T-helper 2 cell treated with Interferon-gamma antibody and Interleukin-4, amounts not matched to agents 5 μg/mL and 100 μg/mL, for 36 hours (primary cell): ENCODE measurements around the gene CPLX3.

Source experiments
- DNase-seq: peaks from one replicate; pipeline ENCODE4 v3.0.0; 2021; ENCODE audit warnings: low spot score
- H3K27ac Mint-ChIP-seq: one replicate; pipeline ENCODE4 v1.8.0; 2021; ENCODE audit warnings: mild to moderate bottlenecking, mixed read lengths
- H3K27me3 Mint-ChIP-seq: one replicate; pipeline ENCODE4 v1.8.0; 2021; ENCODE audit warnings: low read depth, mixed read lengths
- H3K36me3 Mint-ChIP-seq: one replicate; pipeline ENCODE4 v1.8.0; 2021; ENCODE audit warnings: low read depth, mixed read lengths
- H3K4me1 Mint-ChIP-seq: one replicate; pipeline ENCODE4 v1.8.0; 2021; ENCODE audit warnings: low read depth, mixed read lengths
- H3K4me3 Mint-ChIP-seq: one replicate; pipeline ENCODE4 v1.8.0; 2022; ENCODE audit warnings: mild to moderate bottlenecking, moderate library complexity, mixed read lengths
- H3K9me3 Mint-ChIP-seq: one replicate; pipeline ENCODE4 v1.8.0; 2021; ENCODE audit warnings: mixed read lengths

Gene CPLX3, protein sequence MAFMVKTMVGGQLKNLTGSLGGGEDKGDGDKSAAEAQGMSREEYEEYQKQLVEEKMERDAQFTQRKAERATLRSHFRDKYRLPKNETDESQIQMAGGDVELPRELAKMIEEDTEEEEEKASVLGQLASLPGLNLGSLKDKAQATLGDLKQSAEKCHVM

GRCh38 chr15:74826364-74826819 lies at the start of gene CPLX3:
Gene CPLX3 (plus strand): TSS chr15:74826627. CDS start chr15:74826704, 77 bp downstream.
- Mint-ChIP-seq H3K4me3 (no peak within 1 kb of the TSS), H3K9me3 (no peaks in the 10 kb centered on the region), H3K27ac (no peak within 1 kb of the TSS), H3K36me3 (no peaks in the 10 kb centered on the region), H3K4me1 (peaks cover 4% of the 10 kb centered on the region), H3K27me3 (peaks cover 20% of the 10 kb centered on the region)
- DNase-seq: peak; percentile 34

GRCh38 chr15:74776821-74777768 lies 49.3 kb upstream of the CPLX3 start:
- Mint-ChIP-seq H3K4me1 (peaks cover 75% of the 10 kb centered on the region), H3K9me3 (no peaks in the 10 kb centered on the region), H3K27ac (peak overlapping the region; percentile 94), H3K27me3 (no peaks in the 10 kb centered on the region), H3K4me3 (peak overlapping the region; percentile 83), H3K36me3 (peaks cover 11% of the 10 kb centered on the region)
- DNase-seq: peak; percentile 62

DNA sequence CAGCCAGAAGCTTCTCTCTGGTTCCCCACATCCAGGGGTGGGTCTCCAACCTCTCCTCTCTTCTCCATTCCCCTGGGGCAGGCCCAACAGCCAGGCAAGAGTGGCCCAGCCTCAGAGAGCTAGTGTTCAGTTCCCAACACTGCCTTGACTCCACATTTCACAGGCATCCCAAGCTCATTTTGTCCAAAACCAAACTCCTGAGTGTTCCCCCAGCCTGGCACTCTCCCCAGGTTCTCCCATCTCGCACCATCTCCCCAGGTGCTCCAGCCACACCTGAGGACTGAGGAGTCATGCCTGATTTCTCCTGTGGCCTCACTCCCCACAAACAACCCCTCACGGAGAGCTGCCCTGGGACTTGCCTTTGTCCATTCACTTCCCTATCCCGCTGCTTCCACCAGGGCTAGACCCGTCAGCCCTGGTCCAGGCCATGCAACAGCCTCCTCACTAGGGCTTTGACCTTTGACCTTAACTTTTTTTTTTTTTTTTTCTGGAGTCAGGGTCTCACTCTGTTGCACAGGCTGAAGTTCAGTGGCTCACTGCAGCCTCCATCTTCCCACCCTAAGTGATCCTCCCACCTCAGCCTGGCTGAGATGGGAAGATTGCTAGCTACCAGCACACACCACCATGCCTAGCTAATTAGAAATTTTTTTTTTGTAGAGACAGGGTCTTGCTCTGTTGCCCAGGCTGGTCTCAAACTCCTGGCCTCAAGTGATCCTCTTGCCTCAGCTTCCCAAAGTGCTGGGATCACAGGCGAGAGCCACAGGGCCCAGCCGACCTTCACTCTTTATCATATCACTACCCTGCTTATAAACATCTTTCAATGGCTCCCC lies 48.4 kb upstream of the CPLX3 start:
- Mint-ChIP-seq H3K4me1 (peaks cover 71% of the 10 kb centered on the region), H3K4me3 (peak overlapping the region; percentile 83), H3K9me3 (no peaks in the 10 kb centered on the region), H3K27ac (peak overlapping the region; percentile 94), H3K27me3 (no peaks in the 10 kb centered on the region), H3K36me3 (peaks cover 14% of the 10 kb centered on the region)
- DNase-seq: no peak

GRCh38 chr15:74778599-74778970 lies 47.8 kb upstream of the CPLX3 start:
- Mint-ChIP-seq H3K9me3 (no peaks in the 10 kb centered on the region), H3K4me1 (peaks cover 67% of the 10 kb centered on the region), H3K27ac (peak overlapping the region; percentile 94), H3K27me3 (no peaks in the 10 kb centered on the region), H3K36me3 (peaks cover 20% of the 10 kb centered on the region), H3K4me3 (peak overlapping the region; percentile 83)
- no peak for DNase-seq

- peaks cover 26% of the 10 kb centered on the region for H3K36me3 Mint-ChIP-seq
- peak overlapping the region; percentile 99 for H3K4me3 Mint-ChIP-seq
- no peaks in the 10 kb centered on the region for H3K27me3 Mint-ChIP-seq
- DNase-seq: no peak
- H3K4me1 Mint-ChIP-seq: peaks cover 63% of the 10 kb centered on the region
- H3K27ac Mint-ChIP-seq: peak overlapping the region; percentile 98
- H3K9me3 Mint-ChIP-seq: no peaks in the 10 kb centered on the region
These were observed 47.2 kb upstream of the CPLX3 start for GRCh38 chr15:74779162-74779648.

DNA sequence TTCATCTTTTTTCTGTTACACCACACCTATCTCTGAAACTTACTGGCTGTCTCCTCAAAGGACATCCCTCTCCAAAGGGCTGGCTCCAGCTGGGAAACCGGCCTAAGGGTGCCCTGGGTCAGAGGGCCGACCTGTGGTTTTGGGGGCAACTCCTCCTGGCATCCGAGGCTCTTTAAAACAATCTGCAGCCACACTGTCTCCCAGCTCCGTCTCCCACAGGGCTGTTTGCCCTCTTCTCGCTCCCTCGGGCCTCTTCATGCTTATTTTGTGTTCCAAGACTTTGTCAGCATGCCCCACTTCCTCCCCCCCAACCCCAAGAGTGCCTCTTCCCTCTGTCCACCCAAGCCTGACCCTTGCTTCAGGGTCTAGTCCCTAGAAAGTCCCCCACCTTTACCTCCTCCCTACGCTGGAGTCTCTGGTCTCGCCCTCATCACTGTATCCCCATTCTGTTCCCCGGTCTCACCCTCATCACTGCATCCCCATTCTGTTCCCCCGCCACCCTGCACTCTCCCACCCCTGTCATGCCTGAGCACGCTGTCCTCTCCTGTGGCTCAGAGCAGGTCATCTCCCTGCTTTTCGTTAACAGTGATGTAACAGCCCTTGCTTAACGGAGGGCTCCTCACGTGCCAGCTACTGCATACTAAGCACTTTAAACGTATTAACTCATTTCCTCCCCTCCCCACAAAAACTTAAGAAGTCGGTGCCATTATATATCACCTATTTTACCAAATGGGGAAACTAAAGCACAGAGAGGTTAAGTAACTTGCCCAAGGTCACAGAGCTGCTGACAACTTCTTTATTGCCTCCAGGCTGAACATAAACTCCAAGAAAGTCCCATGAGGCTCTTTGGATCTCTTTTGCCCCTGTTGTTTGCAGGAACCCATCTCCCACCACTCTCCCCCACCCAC lies 45.6 kb upstream of the CPLX3 start:
- Mint-ChIP-seq H3K9me3 (no peaks in the 10 kb centered on the region), H3K27me3 (no peaks in the 10 kb centered on the region), H3K4me1 (peaks cover 63% of the 10 kb centered on the region), H3K36me3 (peaks cover 39% of the 10 kb centered on the region), H3K27ac (peak overlapping the region; percentile 98), H3K4me3 (peak overlapping the region; percentile 99)
- peak; percentile 42 for DNase-seq

DNA sequence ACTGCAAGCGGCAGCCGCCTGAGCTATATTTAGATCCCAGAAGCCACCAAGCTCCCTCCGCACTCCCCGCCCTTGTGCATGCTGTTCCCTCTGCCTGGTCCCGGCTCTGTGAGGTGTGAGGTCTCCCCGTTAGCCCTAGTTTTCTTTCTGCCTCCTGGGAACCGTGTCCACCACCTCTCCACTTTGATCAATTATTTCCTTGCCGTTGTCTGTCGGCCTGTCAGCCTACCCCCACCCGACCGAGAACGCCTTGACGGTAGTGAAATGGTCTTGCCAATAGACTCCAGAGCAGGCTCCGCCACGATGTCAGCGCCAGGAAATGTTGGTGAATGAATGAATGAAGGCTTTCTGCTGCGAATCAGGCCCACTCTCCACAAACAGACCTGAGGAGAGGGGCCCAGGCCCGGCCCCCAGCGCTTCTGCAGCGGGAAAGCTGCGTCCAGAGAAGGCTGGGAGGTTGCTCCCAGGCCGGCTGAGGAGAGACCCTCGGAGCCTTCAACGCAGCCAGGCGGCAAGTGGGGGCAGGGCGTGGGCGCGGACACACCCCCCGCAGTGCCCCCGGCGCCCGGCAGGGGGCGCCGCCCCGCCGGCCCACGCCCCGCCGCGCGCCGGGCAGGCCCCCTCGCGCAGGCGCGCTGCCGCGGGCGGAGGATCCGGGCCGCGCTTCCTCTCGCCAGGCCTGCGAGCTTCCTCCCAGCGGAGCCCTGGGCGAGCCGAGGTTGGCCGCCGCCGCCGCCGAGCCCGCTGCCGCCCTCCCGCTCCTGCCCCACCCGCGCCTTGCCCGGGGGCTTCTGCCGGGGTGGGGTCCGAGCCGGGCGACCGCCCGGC lies 44.8 kb upstream of the CPLX3 start, which contains the start of gene CSK:
CSK (plus strand) TSS at position 650 of the 828 bp plus-strand sequence. CDS start 16,218 bp downstream, outside the sequence.
- peak; percentile 84 for DNase-seq
- peak within 1 kb of the TSS; percentile 98 for H3K27ac Mint-ChIP-seq
- H3K36me3 Mint-ChIP-seq: peaks cover 45% of the 10 kb centered on the region
- no peaks in the 10 kb centered on the region for H3K27me3 Mint-ChIP-seq
- peak within 1 kb of the TSS; percentile 99 for H3K4me3 Mint-ChIP-seq
- peaks cover 62% of the 10 kb centered on the region for H3K4me1 Mint-ChIP-seq
- H3K9me3 Mint-ChIP-seq: no peaks in the 10 kb centered on the region

GRCh38 chr15:74782259-74783071 lies 44.0 kb upstream of the CPLX3 start:
- Mint-ChIP-seq H3K4me1 (peaks cover 60% of the 10 kb centered on the region), H3K27ac (peak overlapping the region; percentile 90), H3K36me3 (peaks cover 47% of the 10 kb centered on the region), H3K27me3 (no peaks in the 10 kb centered on the region), H3K4me3 (peak overlapping the region; percentile 88), H3K9me3 (no peaks in the 10 kb centered on the region)
- DNase-seq: peak; percentile 37

DNA sequence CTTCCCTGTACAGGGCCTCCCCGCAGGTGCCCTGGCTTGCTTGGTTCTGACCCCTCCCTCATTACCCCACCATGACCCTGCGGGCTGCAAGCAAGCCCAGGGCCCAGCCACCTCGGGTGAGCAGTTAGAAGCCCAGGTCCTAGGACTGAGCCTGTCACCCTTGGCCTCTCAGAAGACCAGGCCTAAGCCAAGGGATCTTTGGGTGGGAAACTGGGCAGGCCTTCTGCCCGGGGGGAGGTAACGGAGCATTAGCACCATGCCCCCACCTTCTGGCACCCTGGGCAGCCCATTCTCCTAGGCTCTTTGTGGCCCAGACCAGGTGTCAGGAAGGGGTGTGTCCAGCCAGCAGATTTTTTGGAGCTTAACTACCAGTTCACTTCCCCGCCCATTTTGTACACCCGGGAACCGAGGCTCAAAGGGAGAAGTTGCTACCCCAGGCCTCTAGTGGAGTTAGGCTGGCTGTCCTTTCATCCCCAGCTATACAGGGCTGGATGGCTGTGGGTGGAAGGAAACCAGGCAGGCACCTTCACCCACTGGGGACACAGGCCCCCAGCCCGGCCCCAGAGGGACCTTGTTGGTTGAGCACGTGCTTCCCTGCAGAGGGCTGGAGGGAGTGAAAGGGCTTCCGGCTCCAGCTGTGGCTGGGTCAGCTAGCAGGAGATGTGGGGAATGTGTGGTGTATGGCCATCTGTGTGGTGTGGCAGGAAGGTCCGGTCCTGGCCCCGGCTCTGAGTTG lies 43.2 kb upstream of the CPLX3 start:
- Mint-ChIP-seq H3K36me3 (peaks cover 50% of the 10 kb centered on the region), H3K4me1 (peaks cover 58% of the 10 kb centered on the region), H3K27ac (peak overlapping the region; percentile 90), H3K9me3 (no peaks in the 10 kb centered on the region), H3K4me3 (peak overlapping the region; percentile 88), H3K27me3 (no peaks in the 10 kb centered on the region)
- peak; percentile 38 for DNase-seq

- peaks cover 58% of the 10 kb centered on the region for H3K4me1 Mint-ChIP-seq
- H3K9me3 Mint-ChIP-seq: no peaks in the 10 kb centered on the region
- peak overlapping the region; percentile 90 for H3K27ac Mint-ChIP-seq
- H3K27me3 Mint-ChIP-seq: no peaks in the 10 kb centered on the region
- no peak for DNase-seq
- peaks cover 55% of the 10 kb centered on the region for H3K36me3 Mint-ChIP-seq
- H3K4me3 Mint-ChIP-seq: peak overlapping the region; percentile 88
These were observed 42.6 kb upstream of the CPLX3 start for GRCh38 chr15:74783808-74784175.
